NB4 (cell line): ENCODE results near the gene NBEAL2.

Experiments used
- CTCF ChIP-seq: IDR thresholded peaks from one replicate; pipeline ENCODE4 v1.5.1; 2012; ENCODE audit warnings: low read depth, low read length
- MYC ChIP-seq: IDR thresholded peaks from 2 replicates; pipeline ENCODE4 v1.6.1; 2011; ENCODE audit warnings: low read depth, low read length

- TF ChIP-seq CTCF (no peak), MYC (0 out of 2 replicates have a peak, but pooled peaks have one; percentile 12)
These were observed 38.2 kb downstream of the NBEAL2 start for GRCh38 chr3:47017504-47018268.
